GM12864 (cell line): ENCODE measurements around the gene ZNF512.

ENCODE experiments used
- DNase-seq: peaks from one replicate; pipeline ENCODE4 v3.0.0-alpha.2; 2011; ENCODE audit warnings: low read depth
- H3K4me3 ChIP-seq: 2 replicates; pipeline ENCODE4 v1.5.1; 2011; ENCODE audit warnings: mild to moderate bottlenecking, low read depth, low read length, control low read depth
- TF ChIP-seq, protein P1 (sequence below): IDR thresholded peaks from 2 replicates; pipeline ENCODE4 v1.5.1; 2011; ENCODE audit warnings: low read depth, mild to moderate bottlenecking, moderate library complexity, low read length, control low read depth, inconsistent platforms; ENCODE audit errors: missing control alignments

ZNF512 gene

DNA sequence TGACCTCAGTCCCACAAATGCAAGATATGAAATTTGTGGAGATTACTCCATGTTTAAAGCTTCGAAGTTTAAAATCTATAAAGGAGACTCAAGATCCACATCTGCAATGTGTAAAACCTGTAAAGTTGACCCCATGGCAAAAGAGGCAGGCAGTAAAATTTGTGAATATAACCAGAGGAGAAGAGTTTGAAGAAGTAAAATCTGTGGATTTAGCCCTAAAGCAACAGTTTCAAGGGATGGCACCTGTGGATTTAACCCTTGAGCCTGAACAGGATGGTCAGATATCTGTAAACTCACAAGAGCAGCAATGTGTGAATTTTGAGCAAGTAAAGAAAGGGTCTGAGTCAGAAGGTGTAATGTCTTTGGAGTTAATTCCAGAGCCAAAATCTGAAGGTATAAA is 11.2 kb upstream of the ZNF512 start:
- no peak overlapping the region for H3K4me3 ChIP-seq
- DNase-seq = no peak
- TF ChIP-seq, protein P1, sequence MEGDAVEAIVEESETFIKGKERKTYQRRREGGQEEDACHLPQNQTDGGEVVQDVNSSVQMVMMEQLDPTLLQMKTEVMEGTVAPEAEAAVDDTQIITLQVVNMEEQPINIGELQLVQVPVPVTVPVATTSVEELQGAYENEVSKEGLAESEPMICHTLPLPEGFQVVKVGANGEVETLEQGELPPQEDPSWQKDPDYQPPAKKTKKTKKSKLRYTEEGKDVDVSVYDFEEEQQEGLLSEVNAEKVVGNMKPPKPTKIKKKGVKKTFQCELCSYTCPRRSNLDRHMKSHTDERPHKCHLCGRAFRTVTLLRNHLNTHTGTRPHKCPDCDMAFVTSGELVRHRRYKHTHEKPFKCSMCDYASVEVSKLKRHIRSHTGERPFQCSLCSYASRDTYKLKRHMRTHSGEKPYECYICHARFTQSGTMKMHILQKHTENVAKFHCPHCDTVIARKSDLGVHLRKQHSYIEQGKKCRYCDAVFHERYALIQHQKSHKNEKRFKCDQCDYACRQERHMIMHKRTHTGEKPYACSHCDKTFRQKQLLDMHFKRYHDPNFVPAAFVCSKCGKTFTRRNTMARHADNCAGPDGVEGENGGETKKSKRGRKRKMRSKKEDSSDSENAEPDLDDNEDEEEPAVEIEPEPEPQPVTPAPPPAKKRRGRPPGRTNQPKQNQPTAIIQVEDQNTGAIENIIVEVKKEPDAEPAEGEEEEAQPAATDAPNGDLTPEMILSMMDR = no peak

DNA sequence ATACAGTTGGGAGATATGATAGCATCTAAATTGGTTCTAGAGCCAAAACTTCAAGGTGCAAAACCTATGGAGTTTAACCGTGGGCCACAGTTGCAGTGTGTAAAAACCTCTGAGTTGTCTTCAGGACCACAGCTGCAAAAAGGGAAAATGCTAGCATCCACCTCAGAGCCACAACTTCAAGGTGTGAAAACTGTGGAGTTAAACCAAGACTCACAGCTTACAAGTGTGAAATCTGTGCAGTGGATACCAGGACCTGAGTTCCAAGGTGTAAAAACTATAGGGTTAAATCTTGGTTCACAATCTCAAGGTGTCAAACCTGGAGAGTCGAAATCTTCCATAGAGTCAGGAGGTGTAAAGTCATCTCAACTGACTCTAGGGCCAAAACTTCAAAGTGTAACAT is 10.4 kb upstream of the ZNF512 start:
- H3K4me3 ChIP-seq = no peak overlapping the region
- no peak for DNase-seq
- TF ChIP-seq, protein P1 = no peak

DNA sequence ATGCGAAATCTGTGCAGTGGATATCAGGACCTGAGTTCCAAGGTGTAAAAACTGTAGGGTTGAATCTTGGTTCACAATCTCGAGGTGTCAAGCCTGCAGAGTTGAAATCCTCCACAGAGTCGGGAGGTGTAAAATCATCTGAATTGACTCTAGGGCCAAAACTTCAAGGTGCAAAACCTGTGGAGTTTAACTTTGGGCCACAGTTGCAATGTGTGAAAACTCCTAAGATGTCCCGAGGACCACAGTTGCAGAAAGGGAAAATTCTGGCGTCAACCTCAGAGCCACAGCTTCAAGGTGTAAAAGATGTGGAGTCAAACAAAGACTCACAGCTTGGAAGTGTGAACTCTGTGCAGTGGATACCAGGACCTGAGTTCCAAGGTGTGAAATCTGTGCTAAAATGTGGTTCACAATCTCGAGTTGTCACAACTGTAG is 9.8 kb upstream of the ZNF512 start:
- TF ChIP-seq, protein P1 = no peak
- DNase-seq = no peak
- no peak overlapping the region for H3K4me3 ChIP-seq

DNA sequence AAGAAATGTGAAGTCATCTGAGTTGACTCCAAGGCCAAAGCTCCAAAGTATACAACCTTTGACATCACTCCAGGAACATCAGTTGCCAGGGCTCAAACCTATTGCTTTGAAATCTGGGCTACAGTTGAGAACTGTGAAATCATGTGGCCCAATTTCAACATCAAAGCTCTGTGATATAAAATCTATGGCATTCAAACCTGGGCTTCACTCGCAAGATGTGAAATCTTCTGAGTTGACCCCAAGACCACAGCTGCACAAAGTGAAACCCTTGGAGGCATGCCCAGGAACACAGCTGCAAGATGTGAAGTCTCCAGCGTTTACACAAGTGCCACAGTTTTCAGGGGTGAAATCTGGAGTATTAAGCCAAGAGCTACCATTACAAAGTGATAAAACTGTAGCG is 9.4 kb upstream of the ZNF512 start:
- H3K4me3 ChIP-seq = no peak overlapping the region
- no peak for DNase-seq

DNA sequence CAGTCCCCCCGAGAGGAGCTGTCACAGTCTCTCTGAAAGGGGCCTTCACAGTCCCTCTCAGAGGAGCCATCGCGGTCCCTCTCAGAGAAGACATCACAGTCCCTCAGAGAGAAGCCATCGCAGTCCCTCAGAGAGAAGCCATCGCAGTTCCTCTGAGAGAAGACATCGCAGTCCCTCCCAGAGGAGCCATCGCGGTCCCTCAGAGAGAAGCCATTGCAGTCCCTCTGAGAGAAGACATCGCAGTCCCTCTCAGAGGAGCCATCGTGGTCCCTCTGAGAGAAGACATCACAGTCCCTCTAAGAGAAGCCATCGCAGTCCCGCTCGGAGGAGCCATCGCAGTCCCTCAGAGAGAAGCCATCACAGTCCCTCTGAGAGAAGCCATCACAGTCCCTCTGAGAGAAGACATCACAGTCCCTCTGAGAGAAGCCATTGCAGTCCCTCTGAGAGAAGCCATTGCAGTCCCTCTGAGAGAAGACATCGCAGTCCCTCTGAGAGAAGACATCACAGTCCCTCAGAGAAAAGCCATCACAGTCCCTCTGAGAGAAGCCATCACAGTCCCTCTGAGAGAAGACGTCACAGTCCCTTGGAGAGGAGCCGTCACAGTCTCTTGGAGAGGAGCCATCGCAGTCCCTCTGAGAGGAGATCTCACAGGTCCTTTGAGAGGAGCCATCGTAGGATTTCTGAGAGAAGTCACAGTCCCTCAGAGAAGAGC is 1.3 kb upstream of the ZNF512 start:
- no peak for DNase-seq
- no peak overlapping the region for H3K4me3 ChIP-seq
- TF ChIP-seq, protein P1 = no peak

More for the DNA sequence above, 9.4 kb upstream of the ZNF512 start:
- TF ChIP-seq, protein P1 = no peak

DNA sequence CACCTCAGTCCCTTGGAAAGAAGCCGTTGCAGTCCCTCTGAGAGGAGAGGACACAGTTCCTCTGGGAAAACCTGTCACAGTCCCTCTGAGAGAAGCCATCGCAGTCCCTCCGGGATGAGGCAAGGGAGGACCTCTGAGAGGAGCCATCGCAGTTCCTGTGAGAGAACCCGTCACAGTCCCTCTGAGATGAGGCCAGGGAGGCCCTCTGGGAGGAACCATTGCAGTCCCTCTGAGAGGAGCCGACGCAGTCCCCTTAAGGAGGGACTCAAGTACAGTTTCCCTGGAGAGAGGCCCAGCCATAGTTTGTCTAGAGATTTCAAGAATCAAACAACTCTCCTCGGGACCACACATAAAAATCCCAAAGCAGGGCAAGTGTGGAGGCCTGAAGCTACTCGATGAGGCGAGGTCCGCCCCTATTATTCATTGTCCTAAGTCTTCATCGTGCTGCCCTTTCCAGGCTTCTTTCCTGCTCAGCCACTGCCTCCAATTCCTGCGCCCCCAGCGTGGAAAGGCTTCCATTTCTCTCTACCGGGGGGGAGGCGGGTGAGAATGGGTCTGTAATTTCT is 630 bp upstream of the ZNF512 start:
- peak overlapping the region; percentile 81 for H3K4me3 ChIP-seq
- TF ChIP-seq, protein P1 = no peak
- DNase-seq = no peak
